ENCODE data around the gene RAG2.

Gene RAG2

GRCh38 chr11:36550385-36551115 lies 47.5 kb downstream of the RAG2 start:
- no peak for DNase-seq

Data from right kidney (tissue), 1 donor.